ENCODE measurements around the gene MAL. TPM values are rescaled to one million over a fixed set of nuclear protein-coding genes. Genes with fewer than 3 reads are reported as not detected.

The MAL gene
- polyA plus RNA-seq, 1 donor from 2014 or later: not detected

GRCh38 chr2:95041824-95042442 lies 16.4 kb downstream of the MAL start:
- H3K36me3 ChIP-seq (ENCODE audit: insufficient read depth, low read length): no peaks in the 10 kb centered on the region
- H3K9me2 ChIP-seq (ENCODE audit: insufficient read depth, low read length): no peaks in the 10 kb centered on the region
- H3K27ac ChIP-seq (ENCODE audit: low read length): no peak overlapping the region
- H3K9ac ChIP-seq (ENCODE audit: low read length): no peak overlapping the region
- no peaks in the 10 kb centered on the region for H4K20me1 ChIP-seq (ENCODE audit: insufficient read depth)
- no peak overlapping the region for H3K4me2 ChIP-seq (ENCODE audit: low read length)
- no peak overlapping the region for H3K4me3 ChIP-seq (ENCODE audit: low read length)
- no peaks in the 10 kb centered on the region for H3F3A ChIP-seq (ENCODE audit: insufficient read depth, low read length, poor library complexity, severe bottlenecking)
- no peak overlapping the region for H2AFZ ChIP-seq (ENCODE audit: low read depth, low read length)
- H3K9me3 ChIP-seq (ENCODE audit: low read length): peaks cover 8% of the 10 kb centered on the region
- H3K27me3 ChIP-seq (ENCODE audit: insufficient read depth, low read depth, low read length): no peaks in the 10 kb centered on the region
- TF ChIP-seq EP300 (conservative IDR thresholded peaks at IDR 0.05; ENCODE audit: poor library complexity, severe bottlenecking) (no peak), REST (IDR thresholded peaks at IDR 0.05; ENCODE audit: borderline replicate concordance) (no peak), TAF1 (IDR thresholded peaks at IDR 0.05; ENCODE audit: low read depth) (no peak), POLR2AphosphoS5 (IDR thresholded peaks at IDR 0.05) (no peak), SMC3 (conservative IDR thresholded peaks at IDR 0.05; ENCODE audit: poor library complexity) (no peak), MXI1 (conservative IDR thresholded peaks at IDR 0.05; ENCODE audit: poor library complexity, severe bottlenecking) (no peak), RAD21 (conservative IDR thresholded peaks at IDR 0.05) (no peak), CTCF (IDR thresholded peaks at IDR 0.05; ENCODE audit: poor library complexity, severe bottlenecking) (no peak), EZH2 (IDR thresholded peaks at IDR 0.05; ENCODE audit: borderline replicate concordance, insufficient read depth, low read length, poor library complexity, severe bottlenecking) (no peak)
- no peaks in the 10 kb centered on the region for H3K79me2 ChIP-seq (replicated peaks; ENCODE audit: insufficient read depth, low read length)

- H3K4me2 ChIP-seq (ENCODE audit: low read length): no peak overlapping the region
- no peak overlapping the region for H2AFZ ChIP-seq (ENCODE audit: low read depth, low read length)
- H4K20me1 ChIP-seq (ENCODE audit: insufficient read depth): no peaks in the 10 kb centered on the region
Measured at GRCh38 chr2:95042472-95043271, 17.2 kb downstream of the MAL start.

More at GRCh38 chr2:95042472-95043271, 17.2 kb downstream of the MAL start:
- Histone ChIP-seq H3K27ac (ENCODE audit: low read length) (no peak overlapping the region), H3K36me3 (ENCODE audit: insufficient read depth, low read length) (no peaks in the 10 kb centered on the region), H3K9me2 (ENCODE audit: insufficient read depth, low read length) (no peaks in the 10 kb centered on the region), H3K27me3 (ENCODE audit: insufficient read depth, low read depth, low read length) (no peaks in the 10 kb centered on the region), H3K9me3 (ENCODE audit: low read length) (peaks cover 4% of the 10 kb centered on the region), H3F3A (ENCODE audit: insufficient read depth, low read length, poor library complexity, severe bottlenecking) (no peaks in the 10 kb centered on the region), H3K79me2 (replicated peaks; ENCODE audit: insufficient read depth, low read length) (no peaks in the 10 kb centered on the region), H3K4me3 (ENCODE audit: low read length) (no peak overlapping the region), H3K9ac (ENCODE audit: low read length) (no peak overlapping the region)
- TF ChIP-seq SMC3 (conservative IDR thresholded peaks at IDR 0.05; ENCODE audit: poor library complexity): no peak
- no peak for TF ChIP-seq RAD21 (conservative IDR thresholded peaks at IDR 0.05)
- TF ChIP-seq REST (IDR thresholded peaks at IDR 0.05; ENCODE audit: borderline replicate concordance): no peak
- no peak for TF ChIP-seq POLR2AphosphoS5 (IDR thresholded peaks at IDR 0.05)
- no peak for TF ChIP-seq EP300 (conservative IDR thresholded peaks at IDR 0.05; ENCODE audit: poor library complexity, severe bottlenecking)
- TF ChIP-seq EZH2 (IDR thresholded peaks at IDR 0.05; ENCODE audit: borderline replicate concordance, insufficient read depth, low read length, poor library complexity, severe bottlenecking): no peak
- TF ChIP-seq TAF1 (IDR thresholded peaks at IDR 0.05; ENCODE audit: low read depth): no peak
- no peak for TF ChIP-seq CTCF (IDR thresholded peaks at IDR 0.05; ENCODE audit: poor library complexity, severe bottlenecking)
- TF ChIP-seq MXI1 (conservative IDR thresholded peaks at IDR 0.05; ENCODE audit: poor library complexity, severe bottlenecking): no peak

All from neural cell (in vitro differentiated cells).